Measurements from ENCODE around the gene TULP4. TPM values are rescaled to one million over a fixed set of nuclear protein-coding genes. Genes with fewer than 3 reads are reported as not detected.
"Not testable (repeated sequence)": the region's sequence is repeated elsewhere in the genome, so short reads cannot be mapped to it uniquely, and the experiment has no call there.

TULP4 gene
- total RNA-seq, 1 donor from 2014 or later, result 171 TPM

DNA sequence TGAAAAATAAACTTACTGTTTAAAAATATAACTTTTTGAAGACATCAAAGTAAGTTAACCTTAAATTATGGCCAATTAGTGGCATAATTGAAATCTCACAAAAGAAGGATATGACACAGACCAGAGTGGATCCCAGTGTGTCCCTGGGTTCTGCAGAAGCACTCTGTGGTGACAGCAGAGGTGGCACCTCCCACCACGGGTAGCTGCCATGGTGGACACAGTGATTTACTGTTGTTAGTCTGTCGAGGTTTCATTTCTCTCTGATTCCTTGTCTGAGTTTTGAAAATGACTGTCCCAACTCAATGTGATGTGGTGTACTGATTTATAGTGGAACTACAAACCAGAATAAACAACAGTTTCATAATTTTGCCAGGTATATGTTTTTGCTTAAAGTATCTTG, 76.5 kb downstream of the TULP4 start:
- Mint-ChIP-seq H3K4me1 (ENCODE audit: low read depth) (no peaks in the 10 kb centered on the region), H3K4me3 (ENCODE audit: low read depth) (no peak overlapping the region), H3K27ac (no peak overlapping the region), H3K9me3 (ENCODE audit: low read depth) (peaks cover 13% of the 10 kb centered on the region), H3K27me3 (no peaks in the 10 kb centered on the region), H3K36me3 (ENCODE audit: insufficient read depth) (peaks cover 33% of the 10 kb centered on the region)
- TF ChIP-seq, protein P1, sequence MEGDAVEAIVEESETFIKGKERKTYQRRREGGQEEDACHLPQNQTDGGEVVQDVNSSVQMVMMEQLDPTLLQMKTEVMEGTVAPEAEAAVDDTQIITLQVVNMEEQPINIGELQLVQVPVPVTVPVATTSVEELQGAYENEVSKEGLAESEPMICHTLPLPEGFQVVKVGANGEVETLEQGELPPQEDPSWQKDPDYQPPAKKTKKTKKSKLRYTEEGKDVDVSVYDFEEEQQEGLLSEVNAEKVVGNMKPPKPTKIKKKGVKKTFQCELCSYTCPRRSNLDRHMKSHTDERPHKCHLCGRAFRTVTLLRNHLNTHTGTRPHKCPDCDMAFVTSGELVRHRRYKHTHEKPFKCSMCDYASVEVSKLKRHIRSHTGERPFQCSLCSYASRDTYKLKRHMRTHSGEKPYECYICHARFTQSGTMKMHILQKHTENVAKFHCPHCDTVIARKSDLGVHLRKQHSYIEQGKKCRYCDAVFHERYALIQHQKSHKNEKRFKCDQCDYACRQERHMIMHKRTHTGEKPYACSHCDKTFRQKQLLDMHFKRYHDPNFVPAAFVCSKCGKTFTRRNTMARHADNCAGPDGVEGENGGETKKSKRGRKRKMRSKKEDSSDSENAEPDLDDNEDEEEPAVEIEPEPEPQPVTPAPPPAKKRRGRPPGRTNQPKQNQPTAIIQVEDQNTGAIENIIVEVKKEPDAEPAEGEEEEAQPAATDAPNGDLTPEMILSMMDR (IDR thresholded peaks at IDR 0.05; ENCODE audit: unreplicated experiment), result no peak
- DNase-seq (ENCODE audit: low spot score, unreplicated experiment), result no peak

GRCh38 chr6:158389193-158389919, 77.1 kb downstream of the TULP4 start:
- H3K4me3 Mint-ChIP-seq (ENCODE audit: low read depth), result no peak overlapping the region
- no peak for DNase-seq (ENCODE audit: low spot score, unreplicated experiment)
- H3K4me1 Mint-ChIP-seq (ENCODE audit: low read depth), result no peaks in the 10 kb centered on the region
- TF ChIP-seq, protein P1 (IDR thresholded peaks at IDR 0.05; ENCODE audit: unreplicated experiment), result no peak
- H3K9me3 Mint-ChIP-seq (ENCODE audit: low read depth), result peaks cover 19% of the 10 kb centered on the region
- no peak overlapping the region for H3K27ac Mint-ChIP-seq
- peaks cover 39% of the 10 kb centered on the region for H3K36me3 Mint-ChIP-seq (ENCODE audit: insufficient read depth)
- H3K27me3 Mint-ChIP-seq, result no peaks in the 10 kb centered on the region

DNA sequence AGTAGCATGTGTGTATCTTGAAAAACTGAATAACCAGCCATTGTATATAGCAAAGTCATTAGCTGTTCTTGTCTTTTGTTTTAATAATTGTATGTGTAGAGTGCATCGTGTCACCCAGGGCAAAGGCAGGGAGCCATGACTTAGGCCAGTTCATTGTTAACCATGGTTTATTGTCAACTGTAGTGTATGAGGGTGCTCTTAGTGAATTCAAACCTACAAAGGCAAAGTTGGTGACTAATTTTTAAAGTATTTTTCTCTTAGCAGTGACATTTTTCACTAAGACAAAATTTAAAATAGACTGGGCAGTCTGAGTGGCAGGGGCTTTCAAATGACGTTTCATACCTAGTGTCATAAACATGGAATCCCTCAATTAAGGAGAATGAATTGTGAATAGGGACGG, 79.0 kb downstream of the TULP4 start:
- peaks cover 4% of the 10 kb centered on the region for H3K4me1 Mint-ChIP-seq (ENCODE audit: low read depth)
- TF ChIP-seq, protein P1 (IDR thresholded peaks at IDR 0.05; ENCODE audit: unreplicated experiment), result no peak
- DNase-seq (ENCODE audit: low spot score, unreplicated experiment), result no peak
- H3K36me3 Mint-ChIP-seq (ENCODE audit: insufficient read depth), result peaks cover 40% of the 10 kb centered on the region
- H3K9me3 Mint-ChIP-seq (ENCODE audit: low read depth), result peaks cover 20% of the 10 kb centered on the region
- no peaks in the 10 kb centered on the region for H3K27me3 Mint-ChIP-seq
- no peak overlapping the region for H3K27ac Mint-ChIP-seq
- no peak overlapping the region for H3K4me3 Mint-ChIP-seq (ENCODE audit: low read depth)

GRCh38 chr6:158391977-158392376, 79.7 kb downstream of the TULP4 start:
- not testable (repeated sequence) for H3K4me1 Mint-ChIP-seq (ENCODE audit: low read depth); H3K4me3 Mint-ChIP-seq (ENCODE audit: low read depth); H3K27ac Mint-ChIP-seq; DNase-seq (ENCODE audit: low spot score, unreplicated experiment); H3K27me3 Mint-ChIP-seq
- peaks cover 20% of the 10 kb centered on the region for H3K9me3 Mint-ChIP-seq (ENCODE audit: low read depth)
- peaks cover 40% of the 10 kb centered on the region for H3K36me3 Mint-ChIP-seq (ENCODE audit: insufficient read depth)

GRCh38 chr6:158396136-158396535, 83.9 kb downstream of the TULP4 start:
- DNase-seq (ENCODE audit: low spot score, unreplicated experiment), result no peak
- H3K4me3 Mint-ChIP-seq (ENCODE audit: low read depth), result no peak overlapping the region
- H3K36me3 Mint-ChIP-seq (ENCODE audit: insufficient read depth), result peaks cover 37% of the 10 kb centered on the region
- no peaks in the 10 kb centered on the region for H3K27me3 Mint-ChIP-seq
- H3K4me1 Mint-ChIP-seq (ENCODE audit: low read depth), result peaks cover 27% of the 10 kb centered on the region
- peaks cover 14% of the 10 kb centered on the region for H3K9me3 Mint-ChIP-seq (ENCODE audit: low read depth)
- no peak overlapping the region for H3K27ac Mint-ChIP-seq
- TF ChIP-seq, protein P1 (IDR thresholded peaks at IDR 0.05; ENCODE audit: unreplicated experiment), result no peak

DNA sequence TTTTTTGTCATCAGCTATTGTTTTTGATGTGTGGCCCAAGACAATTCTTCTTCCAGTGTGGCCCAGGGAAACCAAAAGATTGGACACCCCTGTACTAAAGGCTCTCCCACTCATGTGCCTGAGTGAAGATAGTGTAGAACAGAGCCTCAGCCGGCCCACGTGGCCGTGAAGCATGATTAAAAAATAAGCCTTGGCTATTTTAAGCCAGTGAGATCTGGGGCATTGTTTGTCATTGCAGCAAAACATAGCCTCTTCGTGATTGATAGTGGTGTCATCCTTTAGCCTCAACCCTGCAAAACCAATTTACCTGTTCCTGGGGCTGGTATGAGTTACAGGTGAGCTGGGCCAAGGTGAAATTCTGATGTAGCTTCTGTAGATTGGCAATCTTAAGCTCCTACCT, 85.3 kb downstream of the TULP4 start:
- TF ChIP-seq, protein P1 (IDR thresholded peaks at IDR 0.05; ENCODE audit: unreplicated experiment), result no peak
- Mint-ChIP-seq H3K36me3 (ENCODE audit: insufficient read depth) (peaks cover 25% of the 10 kb centered on the region), H3K9me3 (ENCODE audit: low read depth) (peaks cover 8% of the 10 kb centered on the region), H3K27ac (peak overlapping the region; percentile 20), H3K4me1 (ENCODE audit: low read depth) (peaks cover 27% of the 10 kb centered on the region), H3K27me3 (no peaks in the 10 kb centered on the region), H3K4me3 (ENCODE audit: low read depth) (no peak overlapping the region)
- no peak for DNase-seq (ENCODE audit: low spot score, unreplicated experiment)
